Occipital lobe (tissue), 2 donors: ENCODE results near the gene PRDM7. TPM values are rescaled to one million over a fixed set of nuclear protein-coding genes. Genes with fewer than 3 reads are reported as not detected.
"Not testable (repeated sequence)": the region's sequence is repeated elsewhere in the genome, so short reads cannot be mapped to it uniquely, and the experiment has no call there.

Source experiments
- DNase-seq: peaks from one replicate; lab custom pipeline; 2025; lab: John Stamatoyannopoulos, UW
- total RNA-seq: library from RNA; depleted of rRNA; stranded (reverse); fragments of >200 nt; gene quantifications from one replicate; pipeline ENCODE4 v1.2.3, GENCODE V29; 2014

Gene PRDM7
- total RNA-seq, 1 donor from 2014 or later = not detected

DNA sequence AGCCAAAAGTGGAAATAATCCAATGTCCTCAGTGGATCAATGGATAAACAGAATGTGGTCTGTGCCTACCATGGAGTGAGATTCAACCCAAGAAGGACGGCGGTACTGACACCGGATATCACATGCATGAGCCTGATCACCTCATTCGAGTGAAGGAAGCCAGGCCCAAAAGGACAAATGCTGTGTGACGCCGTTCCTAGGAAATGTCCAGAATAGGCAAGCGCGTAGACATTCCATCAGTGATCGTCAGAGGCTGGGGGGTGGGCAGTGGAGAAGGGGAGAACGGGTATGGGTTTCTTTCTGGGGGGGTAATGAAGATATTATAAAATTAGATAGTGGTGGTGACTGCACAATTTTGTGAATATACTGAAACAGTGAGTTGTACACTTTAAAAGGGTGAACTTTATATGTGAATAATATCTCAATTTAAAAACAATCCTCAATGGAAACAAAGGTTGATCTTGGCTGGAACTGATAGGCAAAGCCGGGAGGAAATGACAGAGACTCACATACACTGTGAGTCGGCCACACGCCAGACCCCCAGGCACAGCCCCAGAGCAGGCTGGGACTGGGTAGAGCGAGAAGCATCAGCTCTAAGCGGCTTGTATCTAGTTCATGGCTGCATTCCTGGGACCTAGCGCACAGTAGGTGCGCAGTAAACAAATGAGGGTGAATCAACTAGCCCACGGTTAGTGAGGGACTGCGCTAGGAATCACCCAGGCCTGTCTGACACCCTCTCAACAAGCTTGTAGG is 61.4 kb downstream of the PRDM7 start:
- no peak for DNase-seq

DNA sequence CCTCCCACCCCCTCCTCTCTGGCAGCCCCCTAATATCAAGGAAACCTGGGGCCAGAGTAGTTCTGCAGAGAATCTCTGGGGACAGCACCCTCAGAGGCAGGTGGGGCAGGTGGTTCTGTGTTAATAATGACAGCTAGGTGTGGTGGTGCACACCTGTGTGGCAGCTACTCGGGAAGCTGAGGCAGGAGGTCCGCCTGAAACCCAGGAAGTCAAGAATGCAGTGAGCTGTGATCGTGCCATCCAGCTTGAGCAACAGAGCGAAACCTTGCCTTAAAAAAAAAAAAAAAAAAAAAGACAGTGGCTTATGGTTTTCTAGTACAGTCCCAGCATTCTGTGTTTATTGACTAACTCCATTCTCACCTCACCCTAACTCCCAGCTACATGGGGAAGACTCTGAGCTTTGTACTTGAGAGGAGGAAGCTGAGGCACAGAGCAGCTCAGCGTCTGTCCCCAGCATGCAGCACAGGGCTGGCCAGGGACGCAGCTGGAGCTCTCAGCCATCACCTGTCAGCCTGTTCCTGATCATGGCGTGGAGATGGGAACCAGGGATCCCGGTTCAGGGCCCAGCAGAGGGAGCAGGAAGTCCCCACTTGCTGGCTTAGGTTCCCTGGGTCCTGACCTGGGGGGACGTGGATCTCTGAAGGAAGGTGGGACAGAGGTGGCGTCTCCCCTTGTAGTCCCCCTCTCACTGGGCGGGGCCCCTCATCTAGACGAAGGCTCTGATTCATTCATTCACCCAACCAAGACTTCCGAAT is 64.0 kb downstream of the PRDM7 start:
- DNase-seq = no peak

DNA sequence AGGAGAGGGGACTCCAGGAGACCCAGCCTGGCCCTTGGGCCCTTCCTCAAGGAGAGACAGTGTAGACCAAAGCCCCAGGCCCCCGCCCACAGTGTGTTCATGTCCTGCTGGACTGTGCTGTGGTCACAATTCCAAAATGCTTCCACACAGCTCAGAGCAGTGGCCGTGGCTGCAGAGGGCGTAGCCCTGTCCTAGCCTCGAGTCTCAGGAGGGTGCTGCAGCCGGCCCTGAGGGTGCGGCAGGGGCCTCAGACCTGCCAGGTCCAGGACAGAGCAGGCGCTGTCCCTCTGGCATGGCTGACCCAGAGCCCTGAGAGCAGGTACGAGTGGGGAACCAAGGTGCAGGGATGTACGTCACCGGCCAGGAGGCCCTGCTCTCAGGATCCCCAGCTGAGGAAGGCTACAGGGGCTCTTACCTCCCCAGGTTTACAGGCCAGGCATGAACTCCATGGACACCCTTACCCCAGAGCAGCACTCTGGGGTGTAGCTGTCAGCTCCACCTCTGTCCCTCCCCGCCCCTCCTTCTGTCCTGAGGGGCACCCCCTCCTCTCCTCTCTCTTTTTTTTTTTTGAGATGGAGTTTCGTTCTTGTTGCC is 65.1 kb downstream of the PRDM7 start:
- DNase-seq = no peak

DNA sequence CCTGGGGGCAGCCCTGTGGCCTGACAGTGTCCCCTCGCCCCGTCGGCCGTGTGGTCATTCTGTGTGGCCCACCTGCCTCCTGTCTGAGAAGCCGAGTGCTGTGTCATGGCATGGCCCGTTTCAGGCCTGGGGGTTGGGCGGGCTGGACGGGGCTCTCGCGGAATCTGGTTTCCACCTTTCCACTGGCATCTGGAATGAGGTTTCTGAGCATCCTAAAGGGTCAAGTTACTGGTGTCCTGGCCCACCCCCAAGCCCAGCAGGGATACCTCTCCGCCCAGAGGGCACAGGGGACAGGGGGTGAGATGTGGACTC is 65.7 kb downstream of the PRDM7 start:
- no peak for DNase-seq

DNA sequence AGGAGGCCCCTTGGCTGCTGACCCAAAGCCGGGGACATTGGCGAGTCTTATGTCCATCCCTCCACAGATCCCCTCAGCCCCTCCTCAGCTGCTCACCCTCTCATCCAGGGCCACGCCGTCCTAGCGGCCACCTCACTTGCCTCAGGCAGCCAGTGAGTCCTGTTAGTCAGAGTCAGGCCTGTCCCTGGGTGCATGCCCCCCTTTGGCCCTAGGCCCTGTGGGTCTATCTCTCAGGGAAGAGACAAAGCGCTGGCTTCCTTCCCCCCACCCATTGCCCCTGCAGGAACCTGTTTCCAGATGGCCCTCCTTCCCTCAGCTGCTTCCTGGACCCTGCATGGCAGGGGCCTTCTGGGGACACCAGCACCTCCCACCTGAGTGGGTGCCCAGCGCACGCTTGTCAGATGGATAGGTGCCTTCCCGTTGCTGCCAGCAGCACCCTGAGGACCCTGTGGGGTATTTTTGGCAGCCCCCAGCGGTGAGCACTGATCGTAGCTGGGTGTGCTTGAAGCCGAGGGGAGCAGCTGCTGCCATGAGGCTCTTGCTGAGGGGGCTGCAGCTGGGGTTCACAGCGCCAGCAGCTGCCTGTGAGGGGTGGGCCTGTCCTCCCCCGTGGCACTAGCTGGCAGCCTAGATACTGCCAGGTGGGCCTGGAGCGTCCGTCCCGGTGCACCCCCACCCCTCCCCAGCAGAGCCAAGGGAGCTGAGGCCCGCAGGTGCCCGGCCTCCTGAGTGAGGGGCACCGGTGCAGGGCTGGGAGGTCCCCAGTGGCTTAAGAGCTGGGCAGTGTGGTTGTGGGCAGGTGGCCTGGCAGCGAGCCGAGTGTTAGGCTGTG is 66.2 kb downstream of the PRDM7 start:
- DNase-seq = no peak

DNA sequence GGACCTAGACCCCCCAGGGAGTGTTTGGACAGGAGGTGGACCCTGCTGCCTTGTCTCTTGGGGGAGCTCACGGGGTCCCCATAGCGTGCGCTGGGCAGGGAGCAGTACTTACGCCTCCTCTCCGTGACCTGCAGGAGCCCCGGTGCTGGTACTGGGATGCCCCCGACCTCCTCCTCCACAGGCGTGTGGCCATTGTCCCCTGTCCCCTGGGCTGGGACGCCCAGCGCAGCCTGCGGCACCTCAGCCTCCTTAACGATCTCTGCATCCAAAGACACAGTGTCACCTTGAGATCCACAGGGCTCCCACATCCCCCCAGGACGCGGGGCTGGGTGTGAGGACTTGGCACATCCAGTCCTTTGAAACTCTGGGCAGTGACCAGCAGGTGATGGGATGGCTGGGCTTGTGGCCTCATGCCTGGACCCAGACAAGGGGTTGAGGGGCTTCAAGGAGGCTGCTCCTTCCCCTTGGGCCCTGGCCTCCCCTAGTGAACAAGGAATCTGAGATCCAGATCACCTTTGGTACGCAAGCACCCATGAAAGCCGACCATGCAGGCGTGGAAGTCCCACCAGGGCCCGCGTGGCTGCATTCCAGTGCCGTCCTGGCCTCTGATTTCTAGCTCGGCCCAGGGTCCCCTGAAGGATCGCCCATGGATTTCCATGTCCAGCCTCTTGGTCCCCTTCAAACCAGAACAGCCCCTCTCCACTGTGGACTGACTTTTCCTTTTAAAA is 67.8 kb downstream of the PRDM7 start:
- DNase-seq = no peak

DNA sequence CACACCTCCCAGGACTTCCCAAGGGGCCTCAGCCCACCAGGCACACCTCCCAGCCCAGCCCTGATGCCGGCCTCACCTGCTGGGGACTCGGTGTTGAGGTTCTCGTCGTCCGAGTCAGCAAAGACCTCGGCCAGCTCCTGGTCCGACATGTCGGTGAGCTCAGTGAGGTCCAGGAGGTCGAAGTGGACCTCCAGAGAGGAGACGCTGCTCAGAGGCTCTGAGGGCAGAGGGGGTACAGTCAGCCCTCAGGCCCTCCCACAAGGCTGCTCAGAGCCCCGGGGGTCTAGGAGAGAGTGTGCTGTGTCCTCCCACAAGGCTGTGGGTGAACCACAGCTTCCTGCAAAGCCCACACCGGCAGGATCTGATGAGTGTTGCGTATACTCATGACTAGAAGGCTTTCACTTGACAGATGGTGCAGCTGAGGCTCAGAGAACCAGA is 68.4 kb downstream of the PRDM7 start:
- DNase-seq = no peak

DNA sequence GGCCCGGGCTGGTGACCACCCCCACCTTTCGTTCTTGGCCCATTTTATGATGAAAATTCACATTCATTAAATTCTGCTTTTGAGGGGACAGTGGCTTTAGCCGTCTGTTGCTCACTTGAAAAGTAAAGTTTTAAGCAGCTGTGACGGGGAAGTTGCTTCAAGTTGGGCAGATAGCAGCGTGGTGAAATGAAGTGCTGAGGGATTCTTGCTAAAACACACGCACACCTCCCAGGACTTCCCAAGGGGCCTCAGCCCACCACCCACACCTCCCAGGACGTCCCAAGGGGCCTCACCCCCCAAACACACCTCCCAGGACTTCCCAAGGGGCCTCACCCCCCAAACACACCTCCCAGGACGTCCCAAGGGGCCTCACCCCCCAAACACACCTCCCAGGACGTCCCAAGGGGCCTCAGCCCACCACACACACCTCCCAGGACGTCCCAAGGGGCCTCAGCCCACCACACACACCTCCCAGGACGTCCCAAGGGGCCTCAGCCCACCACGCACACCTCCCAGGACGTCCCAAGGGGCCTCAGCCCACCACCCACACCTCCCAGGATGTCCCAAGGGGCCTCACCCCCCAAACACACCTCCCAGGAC is 69.4 kb downstream of the PRDM7 start:
- not testable (repeated sequence) for DNase-seq

DNA sequence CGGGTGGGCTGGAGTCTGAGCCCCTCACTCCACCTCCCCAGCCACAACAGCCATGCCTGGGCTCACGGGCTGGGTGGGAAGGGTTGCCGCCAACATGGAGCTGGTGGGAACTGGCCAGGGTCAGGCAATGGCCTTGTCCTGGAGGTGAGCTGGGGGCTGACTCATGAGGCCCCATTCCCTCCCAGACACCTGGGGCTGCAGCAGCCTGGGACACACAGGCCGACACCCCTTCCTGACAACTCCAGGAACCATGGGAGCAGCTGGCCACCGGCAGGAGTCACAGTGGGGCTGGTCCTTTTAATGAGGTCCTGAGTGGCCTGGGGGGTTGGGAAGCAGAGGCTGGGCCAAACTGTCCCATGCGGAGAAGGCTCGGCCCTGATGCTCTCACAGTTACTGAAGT is 70.1 kb downstream of the PRDM7 start:
- no peak for DNase-seq

Other genes starting within 250 kb of the PRDM7 start
- gene SPIRE2, start 248.9 kb downstream of the PRDM7 start, total RNA-seq = 17.0 TPM
- 136 TPM for gene TCF25, start 203.7 kb downstream of the PRDM7 start, total RNA-seq
- gene MC1R, start 158.5 kb downstream of the PRDM7 start, total RNA-seq = 3.3 TPM
- 2,684 TPM for gene TUBB3, start 154.0 kb downstream of the PRDM7 start, total RNA-seq
- 62.9 TPM for gene DEF8, start 128.6 kb downstream of the PRDM7 start, total RNA-seq
- 12.3 TPM for gene DBNDD1, start 57.9 kb downstream of the PRDM7 start, total RNA-seq